C4-2B (cell line): Measurements from ENCODE around the gene ERC2.

Experiments
- H3K27ac ChIP-seq: fragments of 450-650 bp; 2 replicates; pipeline ENCODE4 v1.5.1; 2017
- ZFX ChIP-seq: fragments of 450-650 bp; IDR thresholded peaks from 2 replicates; pipeline ENCODE4 v1.6.1; 2017
- TF ChIP-seq, protein P1 (sequence below): fragments of 450-650 bp; conservative IDR thresholded peaks from 2 replicates; pipeline ENCODE4 v1.5.1; 2017; ENCODE audit warnings: mild to moderate bottlenecking

The ERC2 gene

DNA sequence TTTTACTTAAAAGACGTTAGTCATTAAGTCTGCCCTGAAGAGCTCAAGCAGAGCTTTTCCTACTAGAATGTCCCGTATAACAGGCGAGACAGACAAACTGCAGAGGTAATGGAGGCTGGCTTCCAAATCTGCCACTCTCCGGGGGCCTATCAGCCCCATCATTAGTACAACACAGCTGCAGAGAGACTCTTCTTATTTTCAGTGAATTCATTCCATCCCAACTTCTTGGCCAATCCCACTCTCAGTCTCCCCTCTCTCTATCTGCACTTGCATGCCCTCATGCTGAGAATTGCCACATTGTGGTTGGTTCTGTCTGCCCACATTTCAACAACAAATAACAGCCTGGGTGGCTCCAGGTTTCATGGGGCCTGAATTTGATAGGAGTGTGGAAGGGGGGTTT is 412.7 kb downstream of the ERC2 start:
- H3K27ac ChIP-seq: no peak overlapping the region
- TF ChIP-seq, protein P1, sequence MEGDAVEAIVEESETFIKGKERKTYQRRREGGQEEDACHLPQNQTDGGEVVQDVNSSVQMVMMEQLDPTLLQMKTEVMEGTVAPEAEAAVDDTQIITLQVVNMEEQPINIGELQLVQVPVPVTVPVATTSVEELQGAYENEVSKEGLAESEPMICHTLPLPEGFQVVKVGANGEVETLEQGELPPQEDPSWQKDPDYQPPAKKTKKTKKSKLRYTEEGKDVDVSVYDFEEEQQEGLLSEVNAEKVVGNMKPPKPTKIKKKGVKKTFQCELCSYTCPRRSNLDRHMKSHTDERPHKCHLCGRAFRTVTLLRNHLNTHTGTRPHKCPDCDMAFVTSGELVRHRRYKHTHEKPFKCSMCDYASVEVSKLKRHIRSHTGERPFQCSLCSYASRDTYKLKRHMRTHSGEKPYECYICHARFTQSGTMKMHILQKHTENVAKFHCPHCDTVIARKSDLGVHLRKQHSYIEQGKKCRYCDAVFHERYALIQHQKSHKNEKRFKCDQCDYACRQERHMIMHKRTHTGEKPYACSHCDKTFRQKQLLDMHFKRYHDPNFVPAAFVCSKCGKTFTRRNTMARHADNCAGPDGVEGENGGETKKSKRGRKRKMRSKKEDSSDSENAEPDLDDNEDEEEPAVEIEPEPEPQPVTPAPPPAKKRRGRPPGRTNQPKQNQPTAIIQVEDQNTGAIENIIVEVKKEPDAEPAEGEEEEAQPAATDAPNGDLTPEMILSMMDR: no peak
- no peak for TF ChIP-seq ZFX

DNA sequence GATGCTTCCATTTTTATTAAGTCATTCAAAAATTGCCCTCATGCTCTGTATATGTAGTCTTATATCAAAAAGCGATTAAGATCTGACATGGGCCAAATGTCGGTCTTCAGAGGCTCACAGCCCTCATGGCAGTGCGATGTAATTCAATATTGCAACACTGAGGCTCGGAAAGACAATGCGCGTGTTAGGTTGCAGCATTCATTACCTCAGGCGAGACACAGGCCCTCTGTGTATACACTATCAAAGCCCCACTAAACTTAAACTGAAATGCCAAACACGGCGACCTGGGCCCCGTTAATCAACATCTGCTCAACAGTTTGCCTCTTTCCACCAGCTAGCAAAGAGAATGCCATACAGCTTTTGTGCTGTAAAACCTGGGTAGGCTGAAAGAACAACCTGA is 413.4 kb downstream of the ERC2 start:
- TF ChIP-seq, protein P1: no peak
- TF ChIP-seq ZFX: no peak
- no peak overlapping the region for H3K27ac ChIP-seq

DNA sequence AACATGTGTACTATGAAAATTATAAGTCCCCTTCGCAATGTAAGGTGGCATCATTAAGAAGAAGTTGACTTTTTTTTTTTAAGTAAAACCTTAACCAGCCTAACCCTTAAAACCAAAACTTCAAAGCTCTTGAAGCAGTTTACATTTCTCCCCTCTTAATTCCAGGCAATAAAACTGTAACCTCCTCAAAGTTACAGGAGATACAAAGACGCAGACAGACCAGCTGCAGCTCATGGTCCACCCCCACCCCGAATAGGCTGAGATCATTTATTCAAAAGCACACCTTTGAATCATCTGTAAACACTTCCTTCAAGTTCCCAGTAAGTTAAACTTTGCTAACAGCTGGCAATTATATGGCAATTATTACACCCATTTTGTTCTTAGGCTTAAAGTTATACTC is 414.5 kb downstream of the ERC2 start:
- TF ChIP-seq, protein P1: no peak
- TF ChIP-seq ZFX: no peak
- no peak overlapping the region for H3K27ac ChIP-seq

DNA sequence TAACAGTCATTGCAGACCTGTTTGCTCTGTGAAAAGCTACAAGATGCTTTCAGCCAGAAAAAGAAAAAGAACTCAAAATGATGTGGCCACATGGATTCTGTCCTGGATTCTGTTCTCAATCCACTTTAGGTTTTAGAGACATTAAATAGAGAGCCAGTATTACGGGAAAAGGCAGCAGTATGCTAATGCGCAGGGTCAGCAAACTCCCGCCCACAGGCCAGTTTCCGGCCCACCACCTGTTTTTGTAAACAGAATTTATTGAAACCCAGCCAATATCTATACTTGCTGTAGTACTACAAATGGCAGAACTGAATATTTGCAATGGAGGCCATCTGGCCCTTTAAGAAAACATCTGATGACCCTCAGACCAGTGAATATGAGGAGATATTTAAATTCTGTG is 416.1 kb downstream of the ERC2 start:
- H3K27ac ChIP-seq: no peak overlapping the region
- TF ChIP-seq, protein P1: no peak
- no peak for TF ChIP-seq ZFX

DNA sequence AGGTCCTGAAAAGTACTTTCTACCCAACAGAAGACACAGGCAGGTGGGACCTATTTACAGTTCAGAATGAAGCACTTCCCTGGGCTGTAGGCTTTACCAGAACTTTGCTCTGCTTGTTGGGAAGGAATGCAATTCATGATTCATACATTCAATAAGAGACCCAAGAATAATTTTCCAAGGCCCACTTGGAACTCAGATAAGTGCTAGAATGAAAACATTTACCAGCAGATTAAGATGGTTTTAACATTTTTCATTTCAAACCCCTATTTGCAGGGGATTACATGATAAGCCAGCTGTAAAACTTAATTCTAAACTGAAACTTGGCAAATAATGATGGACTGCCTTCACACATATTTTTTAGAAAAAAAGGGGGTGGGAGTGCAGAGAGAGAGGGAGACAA is 417.2 kb downstream of the ERC2 start:
- no peak overlapping the region for H3K27ac ChIP-seq
- no peak for TF ChIP-seq ZFX
- TF ChIP-seq, protein P1: no peak

DNA sequence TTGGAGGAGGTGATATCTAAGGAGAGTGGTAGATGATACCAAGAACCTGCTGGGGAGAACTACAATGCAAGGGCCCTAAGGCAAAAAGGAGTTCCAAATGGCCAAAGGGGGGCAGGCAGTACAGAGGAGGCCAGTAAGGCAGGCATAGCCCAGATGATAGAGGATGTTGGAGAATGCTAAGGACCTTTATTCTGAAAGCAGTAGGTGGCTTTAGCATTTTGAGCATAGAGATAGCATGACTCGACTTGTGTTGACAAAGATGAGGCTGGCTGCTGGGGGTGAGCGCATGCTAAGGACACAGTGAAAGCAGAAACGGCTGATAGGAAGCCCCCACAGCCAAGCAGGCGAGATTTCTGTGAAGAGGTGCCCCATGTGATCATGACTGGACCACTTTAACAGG is 419.3 kb downstream of the ERC2 start:
- TF ChIP-seq, protein P1: no peak
- TF ChIP-seq ZFX: no peak
- no peak overlapping the region for H3K27ac ChIP-seq

DNA sequence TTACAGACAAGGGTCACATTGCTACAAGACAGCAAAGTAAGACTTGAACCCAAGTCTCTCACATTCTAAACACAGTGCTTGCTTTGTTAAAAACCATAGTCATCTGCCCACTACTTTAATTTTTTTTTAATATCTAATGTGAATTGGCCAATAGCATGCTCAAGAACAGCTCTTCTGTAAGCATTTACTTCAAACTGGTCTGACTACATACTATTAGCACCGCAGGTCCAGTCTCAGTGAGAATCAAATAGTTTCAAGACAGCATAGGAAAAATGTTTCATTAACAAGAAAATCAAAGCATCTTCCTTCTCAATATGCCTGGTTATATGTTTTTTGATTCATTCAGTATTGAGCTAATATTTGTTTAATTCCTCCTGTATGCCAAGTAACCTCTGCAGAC is 419.9 kb downstream of the ERC2 start:
- TF ChIP-seq ZFX: no peak
- TF ChIP-seq, protein P1: no peak
- H3K27ac ChIP-seq: no peak overlapping the region
